NCI-H2196 (cell line): ENCODE data around the gene ECI2.
"Not testable (repeated sequence)": the region's sequence is repeated elsewhere in the genome, so short reads cannot be mapped to it uniquely, and the experiment has no call there.

Experiments used
- DNase-seq: peaks from one replicate; lab custom pipeline; 2025; ENCODE audit not compliant: unreplicated experiment; lab: John Stamatoyannopoulos, UW

ECI2 gene

GRCh38 chr6:4139272-4139671 lies 3.9 kb upstream of the ECI2 start:
- no peak for DNase-seq

GRCh38 chr6:4138186-4138585 lies 2.8 kb upstream of the ECI2 start:
- DNase-seq = no peak

GRCh38 chr6:4136354-4136831 lies 1.0 kb upstream of the ECI2 start:
- no peak for DNase-seq

GRCh38 chr6:4135665-4136353 lies 434 bp upstream of the ECI2 start:
- peak; percentile 95 for DNase-seq

GRCh38 chr6:4133941-4134838 lies 1.2 kb downstream of the ECI2 start:
- no peak for DNase-seq

- DNase-seq = no peak
Measured at GRCh38 chr6:4130357-4130987, 4.9 kb downstream of the ECI2 start.

- DNase-seq = no peak
Measured at GRCh38 chr6:4129446-4129845, 5.9 kb downstream of the ECI2 start.

- no peak for DNase-seq
Measured at GRCh38 chr6:4128748-4129147, 6.6 kb downstream of the ECI2 start.

- no peak for DNase-seq
Measured at GRCh38 chr6:4128072-4128471, 7.3 kb downstream of the ECI2 start.

- no peak for DNase-seq
Measured at GRCh38 chr6:4125933-4126864, 9.2 kb downstream of the ECI2 start.

GRCh38 chr6:4125500-4125899 lies 9.9 kb downstream of the ECI2 start:
- no peak for DNase-seq

- DNase-seq = no peak
Measured at GRCh38 chr6:4124351-4124750, 11.0 kb downstream of the ECI2 start.

- DNase-seq = no peak
Measured at GRCh38 chr6:4115741-4116140, 19.6 kb downstream of the ECI2 start.

GRCh38 chr6:4114123-4114522 lies 21.3 kb downstream of the ECI2 start:
- no peak for DNase-seq

GRCh38 chr6:4113649-4114048 lies 21.7 kb downstream of the ECI2 start:
- no peak for DNase-seq

- DNase-seq = no peak
Measured at GRCh38 chr6:4112366-4112765, 23.0 kb downstream of the ECI2 start.

GRCh38 chr6:4109363-4109815 lies 26.0 kb downstream of the ECI2 start:
- DNase-seq = not testable (repeated sequence)

- no peak for DNase-seq
Measured at GRCh38 chr6:4108561-4109093, 26.7 kb downstream of the ECI2 start.

- DNase-seq = no peak
Measured at GRCh38 chr6:4107873-4108272, 27.5 kb downstream of the ECI2 start.

- no peak for DNase-seq
Measured at GRCh38 chr6:4105980-4106536, 29.3 kb downstream of the ECI2 start.
